Measurements from ENCODE around the gene FSD1L. TPM values are rescaled to one million over a fixed set of nuclear protein-coding genes. Genes with fewer than 3 reads are reported as not detected.

The FSD1L gene
- total and polyA plus RNA-seq, 2 of the 13 experiments (the other 11 are each of a cell fraction or from before 2014, with no cell fraction given) = 4.1 to 5.1 TPM

DNA sequence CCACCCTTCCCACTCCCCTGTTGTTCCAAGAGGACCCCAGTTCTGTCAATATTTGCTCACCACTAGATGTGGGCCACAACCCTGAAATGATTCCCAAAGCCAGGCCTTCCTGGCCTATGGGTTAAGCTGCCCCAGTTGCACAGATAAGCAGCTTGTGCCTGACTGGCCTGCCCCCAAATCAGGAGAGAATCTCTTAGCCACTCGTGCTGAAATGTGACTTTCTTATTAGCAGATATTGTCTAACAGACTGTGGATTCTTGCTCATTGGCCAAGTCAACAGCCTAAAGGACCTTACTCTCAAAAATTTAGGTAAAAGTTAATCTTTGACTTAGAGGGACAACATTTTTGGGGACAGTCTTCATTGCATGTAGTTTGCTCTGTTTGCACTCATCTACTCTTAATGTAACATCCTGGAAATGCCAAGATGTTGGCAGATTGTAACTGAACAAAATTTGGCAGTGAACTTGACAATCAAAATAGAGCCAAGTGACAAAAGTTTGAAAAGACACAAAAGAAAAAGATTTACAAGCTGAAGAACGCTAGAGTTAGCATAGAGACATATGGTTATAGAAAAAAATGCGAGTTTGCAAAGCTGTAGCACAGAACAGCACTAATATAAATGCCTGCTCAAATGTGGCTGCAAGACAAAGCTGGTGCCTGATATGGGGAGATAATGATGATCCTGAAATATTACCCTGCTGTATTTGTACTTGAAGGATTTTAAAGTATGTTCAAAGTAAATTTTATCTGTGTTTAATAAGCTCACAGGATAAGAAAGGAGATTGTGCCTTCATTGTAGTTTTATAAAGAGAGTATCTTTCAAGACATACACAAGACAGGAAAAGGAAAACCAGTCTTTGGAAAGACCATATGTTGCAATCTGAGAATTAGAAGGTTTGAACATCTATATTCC lies 29.0 kb upstream of the FSD1L start (continued):
- no peak for TF ChIP-seq MXI1 (IDR thresholded peaks at IDR 0.05; ENCODE audit: borderline replicate concordance, low read depth, low read length)
- TF ChIP-seq, protein P1, sequence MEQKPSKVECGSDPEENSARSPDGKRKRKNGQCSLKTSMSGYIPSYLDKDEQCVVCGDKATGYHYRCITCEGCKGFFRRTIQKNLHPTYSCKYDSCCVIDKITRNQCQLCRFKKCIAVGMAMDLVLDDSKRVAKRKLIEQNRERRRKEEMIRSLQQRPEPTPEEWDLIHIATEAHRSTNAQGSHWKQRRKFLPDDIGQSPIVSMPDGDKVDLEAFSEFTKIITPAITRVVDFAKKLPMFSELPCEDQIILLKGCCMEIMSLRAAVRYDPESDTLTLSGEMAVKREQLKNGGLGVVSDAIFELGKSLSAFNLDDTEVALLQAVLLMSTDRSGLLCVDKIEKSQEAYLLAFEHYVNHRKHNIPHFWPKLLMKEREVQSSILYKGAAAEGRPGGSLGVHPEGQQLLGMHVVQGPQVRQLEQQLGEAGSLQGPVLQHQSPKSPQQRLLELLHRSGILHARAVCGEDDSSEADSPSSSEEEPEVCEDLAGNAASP (CRISPR knock-in tag; IDR thresholded peaks at IDR 0.05; ENCODE audit: borderline replicate concordance) = peak; percentile 89; the same call in 1 of the 2 replicates
- TF ChIP-seq, protein P2, sequence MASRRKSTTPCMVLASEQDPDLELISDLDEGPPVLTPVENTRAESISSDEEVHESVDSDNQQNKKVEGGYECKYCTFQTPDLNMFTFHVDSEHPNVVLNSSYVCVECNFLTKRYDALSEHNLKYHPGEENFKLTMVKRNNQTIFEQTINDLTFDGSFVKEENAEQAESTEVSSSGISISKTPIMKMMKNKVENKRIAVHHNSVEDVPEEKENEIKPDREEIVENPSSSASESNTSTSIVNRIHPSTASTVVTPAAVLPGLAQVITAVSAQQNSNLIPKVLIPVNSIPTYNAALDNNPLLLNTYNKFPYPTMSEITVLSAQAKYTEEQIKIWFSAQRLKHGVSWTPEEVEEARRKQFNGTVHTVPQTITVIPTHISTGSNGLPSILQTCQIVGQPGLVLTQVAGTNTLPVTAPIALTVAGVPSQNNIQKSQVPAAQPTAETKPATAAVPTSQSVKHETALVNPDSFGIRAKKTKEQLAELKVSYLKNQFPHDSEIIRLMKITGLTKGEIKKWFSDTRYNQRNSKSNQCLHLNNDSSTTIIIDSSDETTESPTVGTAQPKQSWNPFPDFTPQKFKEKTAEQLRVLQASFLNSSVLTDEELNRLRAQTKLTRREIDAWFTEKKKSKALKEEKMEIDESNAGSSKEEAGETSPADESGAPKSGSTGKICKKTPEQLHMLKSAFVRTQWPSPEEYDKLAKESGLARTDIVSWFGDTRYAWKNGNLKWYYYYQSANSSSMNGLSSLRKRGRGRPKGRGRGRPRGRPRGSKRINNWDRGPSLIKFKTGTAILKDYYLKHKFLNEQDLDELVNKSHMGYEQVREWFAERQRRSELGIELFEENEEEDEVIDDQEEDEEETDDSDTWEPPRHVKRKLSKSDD (CRISPR knock-in tag; IDR thresholded peaks at IDR 0.05; ENCODE audit: low read depth) = no peak; the same call in 1 of the 2 replicates
- TF ChIP-seq, protein P3, sequence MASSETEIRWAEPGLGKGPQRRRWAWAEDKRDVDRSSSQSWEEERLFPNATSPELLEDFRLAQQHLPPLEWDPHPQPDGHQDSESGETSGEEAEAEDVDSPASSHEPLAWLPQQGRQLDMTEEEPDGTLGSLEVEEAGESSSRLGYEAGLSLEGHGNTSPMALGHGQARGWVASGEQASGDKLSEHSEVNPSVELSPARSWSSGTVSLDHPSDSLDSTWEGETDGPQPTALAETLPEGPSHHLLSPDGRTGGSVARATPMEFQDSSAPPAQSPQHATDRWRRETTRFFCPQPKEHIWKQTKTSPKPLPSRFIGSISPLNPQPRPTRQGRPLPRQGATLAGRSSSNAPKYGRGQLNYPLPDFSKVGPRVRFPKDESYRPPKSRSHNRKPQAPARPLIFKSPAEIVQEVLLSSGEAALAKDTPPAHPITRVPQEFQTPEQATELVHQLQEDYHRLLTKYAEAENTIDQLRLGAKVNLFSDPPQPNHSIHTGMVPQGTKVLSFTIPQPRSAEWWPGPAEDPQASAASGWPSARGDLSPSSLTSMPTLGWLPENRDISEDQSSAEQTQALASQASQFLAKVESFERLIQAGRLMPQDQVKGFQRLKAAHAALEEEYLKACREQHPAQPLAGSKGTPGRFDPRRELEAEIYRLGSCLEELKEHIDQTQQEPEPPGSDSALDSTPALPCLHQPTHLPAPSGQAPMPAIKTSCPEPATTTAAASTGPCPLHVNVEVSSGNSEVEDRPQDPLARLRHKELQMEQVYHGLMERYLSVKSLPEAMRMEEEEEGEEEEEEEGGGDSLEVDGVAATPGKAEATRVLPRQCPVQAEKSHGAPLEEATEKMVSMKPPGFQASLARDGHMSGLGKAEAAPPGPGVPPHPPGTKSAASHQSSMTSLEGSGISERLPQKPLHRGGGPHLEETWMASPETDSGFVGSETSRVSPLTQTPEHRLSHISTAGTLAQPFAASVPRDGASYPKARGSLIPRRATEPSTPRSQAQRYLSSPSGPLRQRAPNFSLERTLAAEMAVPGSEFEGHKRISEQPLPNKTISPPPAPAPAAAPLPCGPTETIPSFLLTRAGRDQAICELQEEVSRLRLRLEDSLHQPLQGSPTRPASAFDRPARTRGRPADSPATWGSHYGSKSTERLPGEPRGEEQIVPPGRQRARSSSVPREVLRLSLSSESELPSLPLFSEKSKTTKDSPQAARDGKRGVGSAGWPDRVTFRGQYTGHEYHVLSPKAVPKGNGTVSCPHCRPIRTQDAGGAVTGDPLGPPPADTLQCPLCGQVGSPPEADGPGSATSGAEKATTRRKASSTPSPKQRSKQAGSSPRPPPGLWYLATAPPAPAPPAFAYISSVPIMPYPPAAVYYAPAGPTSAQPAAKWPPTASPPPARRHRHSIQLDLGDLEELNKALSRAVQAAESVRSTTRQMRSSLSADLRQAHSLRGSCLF (CRISPR knock-in tag; IDR thresholded peaks at IDR 0.05; ENCODE audit: borderline replicate concordance) = no peak
- TF ChIP-seq CBX1 (IDR thresholded peaks at IDR 0.05; ENCODE audit: low read depth) = no peak
- TF ChIP-seq, protein P4, sequence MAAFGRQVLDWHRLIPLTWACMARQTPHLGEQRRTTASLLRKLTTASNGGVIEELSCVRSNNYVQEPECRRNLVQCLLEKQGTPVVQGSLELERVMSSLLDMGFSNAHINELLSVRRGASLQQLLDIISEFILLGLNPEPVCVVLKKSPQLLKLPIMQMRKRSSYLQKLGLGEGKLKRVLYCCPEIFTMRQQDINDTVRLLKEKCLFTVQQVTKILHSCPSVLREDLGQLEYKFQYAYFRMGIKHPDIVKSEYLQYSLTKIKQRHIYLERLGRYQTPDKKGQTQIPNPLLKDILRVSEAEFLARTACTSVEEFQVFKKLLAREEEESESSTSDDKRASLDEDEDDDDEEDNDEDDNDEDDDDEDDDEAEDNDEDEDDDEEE (CRISPR knock-in tag; IDR thresholded peaks at IDR 0.05) = no peak
- no peak for TF ChIP-seq ZNF563 (CRISPR knock-in tag; IDR thresholded peaks at IDR 0.05)
- TF ChIP-seq ZNF337 (CRISPR knock-in tag; IDR thresholded peaks at IDR 0.05; ENCODE audit: borderline replicate concordance, low read depth) = no peak
- no peak for TF ChIP-seq NFE2L2 (IDR thresholded peaks at IDR 0.05; ENCODE audit: low read length)
- TF ChIP-seq, protein P5, sequence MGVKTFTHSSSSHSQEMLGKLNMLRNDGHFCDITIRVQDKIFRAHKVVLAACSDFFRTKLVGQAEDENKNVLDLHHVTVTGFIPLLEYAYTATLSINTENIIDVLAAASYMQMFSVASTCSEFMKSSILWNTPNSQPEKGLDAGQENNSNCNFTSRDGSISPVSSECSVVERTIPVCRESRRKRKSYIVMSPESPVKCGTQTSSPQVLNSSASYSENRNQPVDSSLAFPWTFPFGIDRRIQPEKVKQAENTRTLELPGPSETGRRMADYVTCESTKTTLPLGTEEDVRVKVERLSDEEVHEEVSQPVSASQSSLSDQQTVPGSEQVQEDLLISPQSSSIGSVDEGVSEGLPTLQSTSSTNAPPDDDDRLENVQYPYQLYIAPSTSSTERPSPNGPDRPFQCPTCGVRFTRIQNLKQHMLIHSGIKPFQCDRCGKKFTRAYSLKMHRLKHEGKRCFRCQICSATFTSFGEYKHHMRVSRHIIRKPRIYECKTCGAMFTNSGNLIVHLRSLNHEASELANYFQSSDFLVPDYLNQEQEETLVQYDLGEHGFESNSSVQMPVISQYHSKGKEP (CRISPR knock-in tag; IDR thresholded peaks at IDR 0.05) = no peak
- no peak for TF ChIP-seq ZNF569 (CRISPR knock-in tag; IDR thresholded peaks at IDR 0.05; ENCODE audit: borderline replicate concordance)
- no peak for TF ChIP-seq ZKSCAN8 (CRISPR knock-in tag; IDR thresholded peaks at IDR 0.05; ENCODE audit: borderline replicate concordance)

Measured in HepG2 (cell line).